HG02852 (cell line): ENCODE results near the gene PTH2.
"Not testable (repeated sequence)": the region's sequence is repeated elsewhere in the genome, so short reads cannot be mapped to it uniquely, and the experiment has no call there.

Experiments used
- ATAC-seq: cut with Tn5 transposase; IDR thresholded peaks from one replicate; pipeline ENCODE4 v1.9.1; 2021; ENCODE audit warnings: mild to moderate bottlenecking, moderate library complexity; ENCODE audit not compliant: unreplicated experiment

PTH2 gene, protein sequence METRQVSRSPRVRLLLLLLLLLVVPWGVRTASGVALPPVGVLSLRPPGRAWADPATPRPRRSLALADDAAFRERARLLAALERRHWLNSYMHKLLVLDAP

DNA sequence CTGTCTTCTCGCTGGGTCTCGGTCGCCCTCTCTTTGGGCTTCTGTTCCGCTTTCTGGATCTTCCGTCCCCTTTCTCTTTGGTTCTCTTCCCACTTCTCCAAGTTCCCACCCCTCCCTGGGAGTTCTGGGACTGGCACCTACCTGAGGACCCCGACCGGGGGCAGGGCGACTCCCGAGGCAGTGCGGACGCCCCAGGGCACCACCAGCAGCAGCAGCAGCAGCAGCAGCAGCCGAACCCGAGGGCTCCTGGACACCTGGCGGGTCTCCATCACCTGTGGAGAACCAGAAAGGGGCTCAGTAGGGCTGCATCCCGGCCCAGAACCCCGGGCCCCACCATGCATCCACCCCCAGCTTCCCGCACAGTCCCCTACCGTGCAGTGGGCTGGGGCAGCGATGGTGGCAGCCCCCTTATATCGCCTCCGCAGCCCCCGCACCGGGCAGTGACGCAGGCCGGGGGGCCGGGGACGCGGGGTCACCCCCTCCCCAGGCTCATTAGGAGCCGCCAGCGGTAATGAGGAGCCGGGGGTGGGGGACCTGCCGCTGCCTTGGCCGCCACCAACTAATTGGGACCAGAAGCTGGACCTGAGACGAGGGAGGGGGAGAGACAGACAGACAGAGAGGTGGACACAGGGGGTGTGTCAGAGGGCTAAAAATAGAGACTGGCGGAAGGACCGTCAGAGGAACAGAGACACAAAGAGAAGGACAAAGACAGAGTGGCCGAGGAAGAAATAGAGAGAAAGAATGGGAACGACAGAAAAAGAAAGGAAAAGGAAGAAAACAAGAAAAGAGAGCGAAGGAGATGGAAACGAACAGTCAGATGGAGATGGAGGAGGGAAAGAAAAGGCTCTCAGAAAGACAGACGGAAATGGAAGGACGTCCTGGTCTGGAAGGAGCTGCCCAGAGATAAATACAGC, at the start of gene PTH2:
Gene PTH2, minus strand, starts transcription at position 371 of the 914 bp plus-strand sequence. Its CDS starts 102 bp downstream, at position 269.
- no peak for ATAC-seq

DNA sequence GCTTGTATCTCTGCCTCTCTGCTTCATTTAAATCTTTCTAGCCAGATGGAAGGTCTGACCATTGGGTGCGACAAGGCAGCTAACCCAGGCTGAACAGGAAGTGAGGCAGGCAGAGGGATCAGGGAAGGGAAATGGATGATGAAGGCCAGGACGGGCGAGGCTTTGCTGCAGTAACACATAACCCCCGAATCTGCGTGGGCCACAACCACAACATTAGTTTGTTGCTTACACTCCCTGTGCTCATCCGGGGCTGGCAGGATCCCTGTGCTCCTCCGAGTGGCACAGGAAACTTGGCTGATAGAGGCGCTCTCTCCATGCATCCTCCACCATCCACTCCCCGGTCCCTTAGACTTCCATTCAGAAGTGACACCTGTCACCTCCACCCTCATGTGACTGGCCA, 49.7 kb upstream of the PTH2 start:
- no peak for ATAC-seq

DNA sequence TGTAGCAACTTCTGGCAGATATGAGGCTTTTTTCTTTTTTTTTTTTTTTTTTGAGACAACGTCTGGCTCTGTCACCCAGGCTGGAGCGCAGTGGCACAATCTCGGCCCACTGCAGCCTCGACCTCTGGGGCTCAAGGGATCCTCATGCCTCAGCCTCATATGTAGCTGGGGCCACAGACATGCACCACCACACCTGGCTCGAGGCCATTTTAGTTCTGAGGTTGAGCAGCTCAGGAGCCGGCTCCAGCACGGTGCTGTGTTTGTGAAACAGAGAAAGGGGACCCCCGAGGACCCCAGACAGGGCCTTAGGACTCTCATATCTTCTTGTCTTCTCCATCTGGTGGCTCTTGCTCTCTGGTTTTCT, 47.4 kb upstream of the PTH2 start:
- no peak for ATAC-seq

DNA sequence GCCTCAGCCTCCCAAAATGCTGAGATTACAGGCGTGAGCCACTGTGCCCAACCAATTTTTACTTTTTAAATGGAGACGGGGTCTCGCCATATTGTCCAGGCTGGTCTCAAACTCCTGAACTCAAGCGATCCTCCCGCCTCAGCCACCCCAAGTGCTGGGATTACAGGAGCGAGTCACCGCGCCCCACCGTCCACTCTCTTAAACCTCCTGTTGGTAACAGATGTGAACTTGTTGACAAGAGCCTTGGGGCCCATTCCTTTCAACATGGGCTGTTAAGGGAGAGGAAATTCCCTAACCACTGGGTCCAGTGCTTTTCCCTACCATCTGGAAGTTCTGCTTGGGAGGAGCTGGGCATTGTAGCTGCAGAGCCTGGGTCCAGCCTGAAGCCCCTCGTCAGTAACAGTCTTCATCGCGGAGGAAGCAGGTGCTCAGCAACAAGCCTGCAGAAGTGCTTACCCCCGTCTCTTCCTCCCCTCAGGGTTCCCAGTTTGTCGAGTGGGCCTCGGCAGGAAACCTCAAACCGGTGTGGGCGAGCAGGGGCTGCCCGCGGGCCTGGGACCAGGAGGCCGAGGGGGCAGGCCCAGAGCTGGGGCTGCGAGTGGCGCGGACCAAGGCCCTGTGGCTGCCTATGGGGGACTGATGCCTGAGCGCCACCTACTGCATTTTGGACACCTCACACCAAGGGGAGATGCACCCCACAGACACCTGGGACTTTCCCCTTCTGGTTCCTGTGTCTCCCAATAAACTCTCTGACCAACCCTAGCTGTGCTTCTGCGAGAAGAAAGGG, 46.8 kb upstream of the PTH2 start:
- peak; percentile 63 for ATAC-seq

DNA sequence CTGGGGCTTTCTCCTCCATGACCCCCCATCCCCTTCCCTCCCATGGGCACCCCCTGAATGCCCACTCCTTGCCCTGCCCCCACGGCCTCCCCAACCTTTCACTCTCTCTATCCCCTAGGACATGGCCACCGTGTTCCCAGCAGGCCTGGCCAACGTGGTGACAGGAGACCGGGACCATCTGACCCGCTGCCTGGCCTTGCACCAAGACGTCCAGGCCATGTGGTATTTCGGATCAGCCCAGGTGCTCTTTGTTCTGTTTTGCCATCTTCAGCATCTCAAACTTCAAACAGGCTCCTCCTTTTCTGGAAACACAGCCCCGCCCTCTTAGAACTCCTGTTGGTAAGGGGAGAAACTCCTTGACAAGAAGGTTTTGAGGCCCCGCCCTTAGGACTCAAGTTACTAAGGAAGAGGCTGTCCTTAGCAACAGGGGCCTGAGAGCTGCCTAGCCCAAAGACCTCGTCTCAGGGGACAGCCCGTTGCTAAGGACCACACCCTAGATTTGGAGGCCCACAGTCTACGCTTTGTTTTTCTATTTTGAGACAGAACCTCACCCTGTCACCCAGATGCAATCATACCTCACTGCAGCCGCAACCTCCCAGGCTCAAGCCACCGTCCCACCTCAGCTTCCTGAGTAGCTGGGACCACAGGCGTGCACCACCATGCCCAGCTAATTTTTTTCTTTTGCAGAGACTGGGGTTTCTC, 45.7 kb upstream of the PTH2 start:
- ATAC-seq = peak; percentile 51

DNA sequence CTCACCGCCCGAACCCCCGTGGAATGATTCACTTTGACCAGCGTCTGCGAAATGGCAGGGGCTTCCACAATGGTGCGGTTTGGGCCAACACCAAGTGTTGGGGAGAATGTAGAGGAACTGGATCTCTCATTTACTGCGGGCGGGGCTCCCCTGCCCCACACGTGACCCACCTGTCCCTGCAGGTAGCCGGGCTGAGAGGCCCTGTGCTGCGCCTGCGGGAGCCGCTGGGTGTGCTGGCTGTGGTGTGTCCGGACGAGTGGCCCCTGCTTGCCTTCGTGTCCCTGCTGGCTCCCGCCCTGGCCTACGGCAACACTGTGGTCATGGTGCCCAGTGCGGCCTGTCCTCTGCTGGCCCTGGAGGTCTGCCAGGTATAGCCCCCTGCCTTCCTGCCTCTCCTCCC, 45.0 kb upstream of the PTH2 start:
- no peak for ATAC-seq

DNA sequence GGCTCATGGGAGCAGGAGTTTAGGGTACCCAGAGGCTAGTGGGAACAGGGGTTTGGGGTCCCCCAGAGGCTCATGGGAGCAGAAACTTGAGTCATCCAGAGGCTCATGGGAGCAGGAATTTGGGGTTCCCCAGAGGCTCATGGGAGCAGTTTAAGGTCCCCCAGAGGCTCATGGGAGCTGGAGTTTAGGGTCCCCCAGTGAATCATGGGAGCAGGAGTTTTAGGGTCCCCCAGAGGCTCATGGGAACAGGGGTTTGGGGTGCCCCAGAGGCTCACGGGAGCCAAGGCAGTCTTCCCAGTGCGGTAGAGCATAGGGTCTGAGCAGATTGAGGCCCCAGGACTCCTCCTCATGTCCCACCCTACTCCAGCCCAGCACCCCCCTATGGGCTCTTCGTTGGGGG, 42.1 kb upstream of the PTH2 start:
- ATAC-seq = no peak

DNA sequence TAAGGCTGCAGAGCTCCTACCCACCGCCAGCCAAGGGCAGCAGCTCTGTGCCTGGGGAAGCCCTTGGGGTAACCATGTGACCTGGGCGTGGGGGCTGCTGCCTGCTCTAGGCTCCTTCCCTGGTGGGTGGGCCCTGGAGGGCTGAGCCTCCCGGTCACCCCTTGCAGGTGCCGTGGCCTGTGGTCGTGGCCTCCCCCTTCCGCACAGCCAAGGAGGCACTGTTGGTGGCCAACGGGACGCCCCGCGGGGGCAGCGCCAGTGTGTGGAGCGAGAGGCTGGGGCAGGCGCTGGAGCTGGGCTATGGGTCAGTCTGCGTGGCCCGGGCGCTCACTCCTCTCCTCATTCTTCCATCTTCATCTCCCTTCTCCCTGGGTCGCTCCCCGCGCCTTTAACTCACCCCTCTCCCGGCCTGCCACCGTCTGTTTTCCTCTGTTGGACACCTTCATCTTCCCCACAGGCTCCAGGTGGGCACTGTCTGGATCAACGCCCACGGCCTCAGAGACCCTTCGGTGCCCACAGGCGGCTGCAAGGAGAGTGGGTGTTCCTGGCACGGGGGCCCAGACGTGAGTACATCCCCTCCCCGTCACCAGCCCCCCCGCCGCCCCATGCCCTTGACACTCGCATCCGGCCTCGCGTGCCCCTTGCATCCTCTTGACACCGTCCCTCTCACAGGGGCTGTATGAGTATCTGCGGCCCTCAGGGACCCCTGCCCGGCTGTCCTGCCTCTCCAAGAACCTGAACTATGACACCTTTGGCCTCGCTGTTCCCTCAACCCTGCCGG, 40.9 kb upstream of the PTH2 start:
- ATAC-seq = no peak

DNA sequence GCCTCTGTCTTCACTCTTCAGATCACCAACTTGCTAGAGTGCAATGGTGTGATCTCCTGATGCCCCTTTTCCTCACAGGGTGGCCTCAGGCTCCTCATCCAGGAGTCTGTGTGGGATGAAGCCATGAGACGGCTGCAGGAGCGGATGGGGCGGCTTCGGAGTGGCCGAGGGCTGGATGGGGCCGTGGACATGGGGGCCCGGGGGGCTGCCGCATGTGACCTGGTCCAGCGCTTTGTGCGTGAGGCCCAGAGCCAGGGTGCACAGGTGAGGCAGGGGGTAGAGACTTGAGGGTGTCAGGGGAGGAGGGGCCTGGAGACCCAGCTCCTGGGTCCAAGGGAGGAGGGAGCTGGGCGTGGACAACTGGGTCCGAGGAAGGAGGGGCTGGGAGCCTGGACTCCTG, 39.3 kb upstream of the PTH2 start:
- no peak for ATAC-seq

DNA sequence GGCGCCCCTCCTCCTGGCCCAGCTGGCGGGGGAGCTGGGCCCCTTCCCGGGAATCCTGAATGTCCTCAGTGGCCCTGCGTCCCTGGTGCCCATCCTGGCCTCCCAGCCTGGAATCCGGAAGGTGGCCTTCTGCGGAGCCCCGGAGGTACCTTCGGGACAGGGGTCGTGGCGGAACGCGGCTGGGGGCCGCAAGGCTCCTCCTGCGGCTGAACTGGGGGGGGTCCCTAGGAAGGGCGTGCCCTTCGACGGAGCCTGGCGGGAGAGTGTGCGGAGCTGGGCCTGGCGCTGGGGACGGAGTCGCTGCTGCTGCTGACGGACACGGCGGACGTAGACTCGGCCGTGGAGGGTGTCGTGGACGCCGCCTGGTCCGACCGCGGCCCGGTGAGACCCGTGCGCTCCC, 38.4 kb upstream of the PTH2 start:
- no peak for ATAC-seq

DNA sequence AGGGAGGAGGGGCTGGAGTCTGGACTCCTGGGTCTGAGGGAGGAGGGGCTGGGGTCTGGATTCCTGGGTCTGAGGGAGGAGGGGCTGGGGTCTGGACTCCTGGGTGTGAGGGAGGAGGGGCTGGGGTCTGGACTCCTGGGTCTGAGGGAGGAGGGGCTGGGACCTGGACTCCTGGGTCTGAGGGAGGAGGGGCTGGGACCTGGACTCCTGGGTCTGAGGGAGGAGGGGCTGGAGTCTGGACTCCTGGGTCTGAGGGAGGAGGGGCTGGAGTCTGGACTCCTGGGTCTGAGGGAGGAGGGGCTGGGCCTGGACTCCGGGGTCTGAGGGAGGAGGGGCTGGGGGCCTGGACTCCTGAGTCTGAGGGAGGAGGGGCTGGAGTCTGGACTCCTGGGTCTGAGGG, 37.9 kb upstream of the PTH2 start:
- ATAC-seq = not testable (repeated sequence)

DNA sequence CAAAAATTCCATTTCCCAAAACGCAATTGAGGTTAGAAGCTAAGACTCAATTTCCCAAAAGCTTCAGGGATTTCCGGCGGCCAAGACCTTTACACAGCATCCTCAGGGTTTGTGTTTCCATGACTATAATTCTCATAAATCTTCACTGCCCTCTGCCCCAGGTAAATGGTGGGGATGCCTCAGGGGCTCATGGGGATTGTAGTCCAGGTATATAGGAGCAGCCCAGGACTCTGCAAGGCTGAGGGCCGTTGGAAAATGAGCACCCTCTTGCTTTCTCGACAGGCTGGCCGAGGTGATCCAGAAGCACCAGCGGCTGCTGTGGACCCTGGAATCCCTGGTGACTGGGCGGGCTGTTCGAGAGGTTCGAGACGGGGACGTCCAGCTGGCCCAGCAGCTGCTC, 36.1 kb upstream of the PTH2 start:
- ATAC-seq = no peak

DNA sequence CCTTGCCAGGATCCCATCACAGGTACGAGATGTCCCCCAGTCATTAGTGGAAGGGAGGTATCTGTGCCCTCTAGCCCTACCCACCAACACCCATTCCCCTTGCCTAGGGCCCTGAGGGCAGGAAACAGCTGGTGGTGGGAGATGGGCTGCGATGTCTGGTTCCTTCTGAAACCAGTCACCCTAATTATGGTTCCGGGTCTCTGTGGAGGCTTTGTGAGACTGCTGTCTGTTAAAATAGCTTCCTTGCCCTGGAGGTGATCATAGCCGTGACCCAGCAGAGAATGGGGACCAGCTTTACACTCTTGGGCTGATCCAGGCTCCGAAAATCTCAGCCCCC, 35.3 kb upstream of the PTH2 start:
- no peak for ATAC-seq

DNA sequence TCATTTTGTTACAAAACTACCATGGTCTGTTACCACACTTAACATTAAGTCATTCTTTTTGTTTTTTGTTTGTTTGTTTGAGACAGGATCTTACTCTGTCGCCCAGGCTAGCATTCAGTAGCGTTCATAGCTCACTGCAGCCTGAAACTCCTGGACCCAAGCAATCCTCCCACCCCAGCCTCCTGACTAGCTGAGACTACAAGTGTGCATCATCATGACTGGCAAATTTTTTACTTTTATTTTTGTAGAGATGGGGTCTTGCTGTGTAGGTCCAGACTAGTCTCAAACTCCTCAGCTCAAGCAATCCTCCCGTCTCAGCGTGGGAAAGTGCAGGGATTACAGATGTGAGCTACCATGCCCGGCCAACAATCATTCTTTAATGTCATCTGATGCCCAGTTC, 33.1 kb upstream of the PTH2 start:
- no peak for ATAC-seq

DNA sequence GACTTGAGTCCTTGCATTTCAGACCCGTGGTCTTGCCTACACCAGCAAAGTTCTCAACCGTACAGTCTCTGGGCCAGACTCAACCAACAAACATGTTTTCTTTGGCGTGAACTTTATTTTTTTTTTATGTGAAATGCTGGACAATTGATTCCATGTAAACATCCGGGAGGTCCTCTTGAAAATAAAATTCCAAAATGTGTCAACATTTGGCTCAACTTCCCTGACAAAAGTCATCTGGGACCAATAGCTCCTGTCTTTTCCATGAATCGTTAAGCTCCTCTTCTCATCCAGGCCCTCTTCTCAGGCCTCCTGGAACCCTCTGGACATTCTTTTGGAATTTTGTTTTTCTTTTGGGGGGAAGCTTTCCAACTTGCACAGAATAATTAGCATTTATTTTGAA, 32.5 kb upstream of the PTH2 start:
- no peak for ATAC-seq

DNA sequence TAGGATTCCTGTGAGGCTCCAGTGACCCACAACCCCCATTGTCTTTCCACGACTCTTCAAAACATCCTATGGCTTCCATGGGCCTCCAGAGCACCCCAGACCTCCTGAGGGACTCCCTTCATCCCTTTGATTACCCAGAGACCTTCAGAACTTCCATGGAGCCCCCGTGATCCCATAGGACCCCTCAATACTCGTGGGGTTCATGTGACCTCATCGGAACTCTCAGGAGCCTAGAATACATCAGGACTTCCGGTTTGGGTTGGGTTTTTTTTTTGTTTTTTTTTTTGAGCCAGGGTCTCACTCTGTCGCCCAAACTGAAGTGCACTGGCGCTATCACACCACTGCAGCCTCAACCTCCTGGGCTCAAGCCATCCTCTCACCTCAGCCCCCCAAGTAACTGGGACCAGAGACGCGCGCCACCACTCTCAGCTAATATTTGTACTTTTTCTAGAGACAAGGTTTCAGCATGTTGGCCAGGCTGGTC, 30.6 kb upstream of the PTH2 start:
- no peak for ATAC-seq

DNA sequence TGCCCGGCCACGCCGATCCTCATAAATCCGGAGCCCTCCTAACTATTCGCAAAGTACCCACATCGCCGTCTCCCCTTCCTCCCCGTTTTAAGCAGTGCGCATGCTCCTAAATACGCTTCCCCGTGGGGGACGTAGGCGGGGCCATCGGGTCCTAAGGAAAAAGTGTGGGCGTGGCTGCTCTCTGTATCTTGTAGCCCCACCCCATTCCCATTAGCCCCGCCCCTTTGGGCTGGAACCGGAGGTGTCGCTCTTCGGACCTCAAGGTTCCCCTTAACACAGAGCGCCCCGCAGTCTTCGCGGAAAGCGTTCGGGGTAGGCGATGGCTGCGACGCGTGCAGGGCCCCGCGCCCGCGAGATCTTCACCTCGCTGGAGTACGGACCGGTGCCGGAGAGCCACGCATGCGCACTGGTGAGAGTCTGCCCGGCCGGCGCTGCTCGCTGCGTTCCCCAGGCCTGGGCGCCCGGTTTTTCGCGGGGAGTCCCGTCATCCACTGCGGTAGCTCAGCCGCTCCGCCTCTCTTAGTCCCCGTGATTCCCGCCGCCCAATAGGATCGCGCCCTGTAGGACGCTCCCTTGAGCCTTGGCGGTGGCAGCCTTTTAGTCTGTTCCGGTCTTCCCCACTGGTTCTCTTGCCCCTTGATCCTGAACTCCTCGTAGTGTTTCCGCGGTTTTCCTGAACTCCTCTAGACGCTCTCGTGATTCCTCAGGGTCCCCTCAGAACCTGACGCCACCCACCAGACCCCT, 29.9 kb upstream of the PTH2 start, which contains the start of gene ALDH16A1:
Gene ALDH16A1, plus strand, starts transcription at position 213 of the 744 bp plus-strand sequence. Its CDS starts 107 bp downstream, at position 320.
- peak; percentile 76 for ATAC-seq

DNA sequence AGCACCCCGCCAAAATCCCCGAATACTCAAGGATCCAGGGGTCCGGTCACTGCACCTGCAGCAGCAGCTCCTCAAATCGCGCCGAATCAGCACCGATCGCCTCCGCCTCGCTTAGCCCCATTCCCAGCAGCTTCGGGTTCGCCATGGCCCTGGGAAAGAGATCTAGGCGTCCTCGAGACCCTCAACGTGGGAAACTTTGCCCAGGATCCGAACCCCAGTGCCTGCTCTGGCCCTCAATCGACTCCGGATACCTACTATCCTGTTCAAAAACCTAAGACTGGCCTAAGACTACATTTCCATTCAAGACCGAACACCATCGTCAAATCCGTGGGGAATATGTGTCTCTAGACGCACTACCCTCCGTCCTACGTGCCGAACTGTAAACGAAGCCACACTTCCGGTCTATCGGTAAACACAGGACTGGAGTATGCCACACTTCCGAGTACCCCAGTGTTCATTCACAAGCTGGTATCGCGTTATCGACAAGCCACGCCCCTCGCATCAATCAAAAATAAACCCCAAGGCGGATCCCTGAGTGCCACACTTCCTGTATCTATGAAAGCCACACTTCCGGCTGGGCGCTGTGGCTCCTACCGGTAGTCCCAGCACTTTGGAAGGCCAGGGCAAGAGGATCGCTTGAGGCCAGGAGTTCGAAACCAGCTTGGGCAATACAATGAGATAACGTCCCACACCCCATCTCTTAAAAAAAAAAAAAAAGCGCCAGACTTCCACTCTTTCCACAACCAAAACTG, 28.4 kb upstream of the PTH2 start, which contains the start of gene PIH1D1:
Gene PIH1D1, minus strand, starts transcription at position 385 of the 752 bp plus-strand sequence. Its CDS starts 240 bp downstream, at position 145.
- peak; percentile 53 for ATAC-seq

DNA sequence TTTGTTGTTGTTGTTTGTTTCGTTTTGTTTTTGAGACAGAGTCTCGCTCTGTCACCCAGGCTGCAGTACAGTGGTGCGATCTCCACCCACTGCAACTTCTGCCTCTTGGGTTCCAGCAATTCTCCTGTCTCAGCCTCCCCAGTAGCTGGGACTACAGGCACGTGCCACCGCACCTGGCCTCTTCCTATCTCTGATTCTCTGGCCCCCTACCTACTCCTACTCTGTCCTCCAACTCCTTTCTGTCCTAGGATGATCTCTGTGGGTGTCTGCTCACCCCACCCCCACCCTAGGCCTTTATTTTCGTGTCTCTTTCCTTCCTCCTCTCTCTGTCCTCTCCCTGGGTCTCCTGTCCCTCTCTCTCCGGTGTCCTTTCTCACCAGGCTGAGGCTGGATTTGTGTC, 27.2 kb upstream of the PTH2 start:
- no peak for ATAC-seq
